GM18858 (cell line): ENCODE results near the gene SSBP1.
"Not testable (repeated sequence)": the region's sequence is repeated elsewhere in the genome, so short reads cannot be mapped to it uniquely, and the experiment has no call there.

Source experiments
- ATAC-seq: cut with Tn5 transposase; IDR thresholded peaks from one replicate; pipeline ENCODE4 v1.9.1; 2021; ENCODE audit not compliant: unreplicated experiment

Gene SSBP1

GRCh38 chr7:141708351-141708750, 29.8 kb upstream of the SSBP1 start, which contains the start of gene WEE2:
WEE2 (plus strand) TSS chr7:141708353; CDS start chr7:141708759, 406 bp downstream.
- ATAC-seq = no peak

- no peak for ATAC-seq
Observed at GRCh38 chr7:141709318-141709717, 28.8 kb upstream of the SSBP1 start.

- ATAC-seq = no peak
Observed at GRCh38 chr7:141709749-141710148, 28.4 kb upstream of the SSBP1 start.

- ATAC-seq = no peak
Observed at GRCh38 chr7:141710301-141710700, 27.9 kb upstream of the SSBP1 start.

GRCh38 chr7:141712603-141713255, 25.4 kb upstream of the SSBP1 start:
- no peak for ATAC-seq

- ATAC-seq = no peak
Observed at GRCh38 chr7:141713890-141714289, 24.3 kb upstream of the SSBP1 start.

GRCh38 chr7:141714571-141714970, 23.6 kb upstream of the SSBP1 start:
- no peak for ATAC-seq

GRCh38 chr7:141715018-141715417, 23.1 kb upstream of the SSBP1 start:
- no peak for ATAC-seq

- ATAC-seq = no peak
Observed at GRCh38 chr7:141715794-141716689, 22.1 kb upstream of the SSBP1 start.

- ATAC-seq = no peak
Observed at GRCh38 chr7:141717450-141717849, 20.7 kb upstream of the SSBP1 start.

GRCh38 chr7:141722529-141722928, 15.6 kb upstream of the SSBP1 start:
- no peak for ATAC-seq

GRCh38 chr7:141729020-141729419, 9.1 kb upstream of the SSBP1 start:
- ATAC-seq = no peak

- no peak for ATAC-seq
Observed at GRCh38 chr7:141731476-141732149, 6.5 kb upstream of the SSBP1 start.

- ATAC-seq = no peak
Observed at GRCh38 chr7:141737118-141737835, 881 bp upstream of the SSBP1 start.

GRCh38 chr7:141738592-141739013, 445 bp downstream of the SSBP1 start:
- no peak for ATAC-seq

GRCh38 chr7:141739250-141739649, 1.1 kb downstream of the SSBP1 start:
- ATAC-seq = no peak

GRCh38 chr7:141742229-141742628, 4.1 kb downstream of the SSBP1 start:
- no peak for ATAC-seq

- ATAC-seq = no peak
Observed at GRCh38 chr7:141744131-141744530, 6.0 kb downstream of the SSBP1 start.

- ATAC-seq = no peak
Observed at GRCh38 chr7:141748396-141748795, 10.2 kb downstream of the SSBP1 start.

GRCh38 chr7:141751904-141752303, 13.7 kb downstream of the SSBP1 start:
- ATAC-seq = not testable (repeated sequence)

- ATAC-seq = no peak
Observed at GRCh38 chr7:141752634-141753033, 14.5 kb downstream of the SSBP1 start.
